ENCODE measurements around the gene RHBDD3.

RHBDD3 gene

GRCh38 chr22:29266564-29267461 lies 968 bp downstream of the RHBDD3 start:
- CTCF ChIA-PET: interaction anchor here (4.5 kb wide), 1 partner anchor 21 kb away, joined by 19 read pairs; no protein-coding TSS in a partner anchor
- no peak for TF ChIP-seq CTCF (IDR thresholded peaks at IDR 0.05; ENCODE audit: control extremely low read depth, extremely low read depth, low read depth, missing control alignments)
- no peak for DNase-seq (ENCODE audit: extremely low spot score)
- POLR2A ChIA-PET: interaction anchor here (0.6 kb wide), 1 partner anchor 10 kb away, joined by 7 read pairs; no protein-coding TSS in a partner anchor

- no peak for TF ChIP-seq CTCF (IDR thresholded peaks at IDR 0.05; ENCODE audit: control extremely low read depth, extremely low read depth, low read depth, missing control alignments)
- DNase-seq (ENCODE audit: extremely low spot score): no peak
- ChIA-PET POLR2A (no interaction called here), CTCF (interaction anchor here (4.5 kb wide), 1 partner anchor 20 kb away, joined by 19 read pairs; no protein-coding TSS in a partner anchor)
Measured at GRCh38 chr22:29265929-29266328, 1.9 kb downstream of the RHBDD3 start.

- DNase-seq (ENCODE audit: extremely low spot score): no peak
- no peak for TF ChIP-seq CTCF (IDR thresholded peaks at IDR 0.05; ENCODE audit: control extremely low read depth, extremely low read depth, low read depth, missing control alignments)
- CTCF ChIA-PET: interaction anchor here (4.5 kb wide), 1 partner anchor 20 kb away, joined by 19 read pairs; no protein-coding TSS in a partner anchor
- POLR2A ChIA-PET: no interaction called here
Measured at GRCh38 chr22:29265305-29265704, 2.5 kb downstream of the RHBDD3 start.

DNA sequence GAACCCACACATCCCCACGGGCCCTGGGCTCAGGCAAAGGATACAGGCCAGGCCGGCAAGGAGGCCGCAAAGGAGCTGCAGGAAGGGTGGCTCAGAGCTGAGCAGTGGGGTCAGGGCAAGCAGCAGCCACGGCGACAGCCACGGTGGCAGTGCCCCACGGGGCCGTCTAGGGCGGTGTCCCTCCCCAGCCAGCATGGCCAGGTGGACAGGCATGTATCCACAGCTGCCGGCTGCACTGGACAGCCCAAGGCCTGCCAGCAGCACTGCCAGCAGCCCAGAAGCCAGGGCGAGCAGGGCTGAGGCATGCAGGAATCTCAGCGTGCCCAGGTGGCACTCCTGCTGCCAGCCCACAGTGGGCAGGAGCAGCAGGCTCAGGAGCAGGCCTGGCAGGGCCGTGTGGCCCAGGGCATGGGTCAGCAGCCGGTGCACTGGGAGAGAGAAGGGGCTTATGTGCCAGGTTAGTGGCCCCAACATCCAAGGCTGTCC lies 3.9 kb downstream of the RHBDD3 start:
- no peak for TF ChIP-seq CTCF (IDR thresholded peaks at IDR 0.05; ENCODE audit: control extremely low read depth, extremely low read depth, low read depth, missing control alignments)
- no peak for DNase-seq (ENCODE audit: extremely low spot score)
- ChIA-PET CTCF (interaction anchor here (4.5 kb wide), 1 partner anchor 18 kb away, joined by 19 read pairs; no protein-coding TSS in a partner anchor), POLR2A (interaction anchor here (0.5 kb wide), 1 partner anchor 110 kb away, joined by 5 read pairs; no protein-coding TSS in a partner anchor)

DNA sequence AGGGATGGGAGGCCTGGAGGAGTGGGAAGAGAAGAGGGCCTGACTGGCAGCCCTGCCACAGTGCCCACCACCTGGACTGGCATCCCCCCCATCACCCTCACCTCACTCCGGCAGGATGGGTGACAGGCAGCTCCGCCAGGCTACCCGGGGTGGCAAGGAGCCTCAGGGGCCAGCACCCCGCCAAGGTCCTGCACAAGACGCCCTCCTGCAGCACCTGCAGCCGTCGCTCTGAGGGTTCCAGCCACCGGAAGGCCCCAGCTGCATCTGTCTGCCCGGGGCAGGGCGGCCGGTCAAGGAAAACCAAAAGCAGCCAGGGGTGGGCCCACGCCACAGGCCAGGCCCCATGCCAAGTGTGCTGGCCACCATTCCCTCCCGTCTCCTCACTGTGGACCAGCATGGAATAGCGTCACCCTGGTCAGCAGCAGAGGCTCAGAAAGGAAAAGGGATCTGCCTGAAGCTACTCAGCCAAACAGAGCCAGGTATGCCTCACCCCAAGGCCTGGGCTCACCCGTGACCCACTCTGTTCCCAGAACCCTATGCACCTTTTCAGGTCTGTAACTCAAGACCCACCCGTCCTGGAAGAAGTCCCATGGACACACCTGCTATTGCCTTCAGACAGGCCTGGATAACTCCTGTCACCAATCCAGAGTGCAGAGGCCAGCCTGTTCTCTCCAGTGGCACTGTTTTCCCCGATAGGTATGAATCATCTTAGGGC lies 7.0 kb downstream of the RHBDD3 start:
- ChIA-PET CTCF (interaction anchor here (0.9 kb wide), 1 partner anchor 15 kb away, joined by 4 read pairs; no protein-coding TSS in a partner anchor), POLR2A (interaction anchor here (1.6 kb wide), 1 partner anchor 58 kb away, joined by 3 read pairs; no protein-coding TSS in a partner anchor)
- no peak for TF ChIP-seq CTCF (IDR thresholded peaks at IDR 0.05; ENCODE audit: control extremely low read depth, extremely low read depth, low read depth, missing control alignments)
- no peak for DNase-seq (ENCODE audit: extremely low spot score)

DNA sequence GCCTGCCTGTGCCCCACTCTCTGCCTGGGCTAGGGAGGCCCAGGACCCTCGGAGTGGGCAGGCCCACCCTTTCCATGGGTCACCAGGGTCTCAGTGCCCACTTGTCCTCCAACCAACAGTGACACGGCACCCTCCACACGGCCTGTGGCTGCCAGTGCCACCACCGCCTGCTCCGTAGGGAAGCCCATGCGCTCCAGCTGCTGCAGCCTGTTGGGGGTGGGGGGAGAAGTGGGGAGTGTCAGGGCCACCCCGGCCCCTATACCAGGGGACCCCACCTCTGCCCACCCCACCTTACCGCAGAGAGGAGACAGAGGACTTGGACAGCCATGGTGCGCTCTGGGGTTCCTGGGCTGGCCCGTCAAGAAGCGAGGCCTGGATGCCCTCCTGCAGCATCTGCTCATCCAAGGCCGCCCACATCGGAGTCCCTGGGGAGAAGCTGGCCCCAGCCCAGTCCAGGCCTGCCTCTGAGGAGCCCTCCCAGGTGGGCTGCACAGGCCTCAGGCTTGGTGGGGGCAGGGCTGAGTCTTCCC lies 7.7 kb downstream of the RHBDD3 start:
- DNase-seq (ENCODE audit: extremely low spot score): no peak
- TF ChIP-seq CTCF (IDR thresholded peaks at IDR 0.05; ENCODE audit: control extremely low read depth, extremely low read depth, low read depth, missing control alignments): no peak
- POLR2A ChIA-PET: interaction anchor here (1.6 kb wide), 1 partner anchor 57 kb away, joined by 3 read pairs; no protein-coding TSS in a partner anchor
- CTCF ChIA-PET: interaction anchor here (0.9 to 6.5 kb wide), 3 partner anchors 14 to 106 kb away, joined by 3 to 39 read pairs (median 4); no protein-coding TSS in a partner anchor
